ENCODE measurements around the gene CSNK1G2. TPM values are rescaled to one million over a fixed set of nuclear protein-coding genes. Genes with fewer than 3 reads are reported as not detected.
A peak's percentile ranks its signal among the peaks of the same experiment; 100 is the strongest.

Gene CSNK1G2
- total RNA-seq, 1 experiment from 2014 or later = 186 TPM

GRCh38 chr19:2015608-2015950, 74.6 kb downstream of the CSNK1G2 start, which contains the start of gene BTBD2:
Gene BTBD2 (minus strand): TSS chr19:2015714. CDS start chr19:2015703, 11 bp downstream.
- Histone ChIP-seq H3K36me3 (replicated peaks; ENCODE audit: control insufficient read depth, insufficient read depth, low read length) (no peaks in the 10 kb centered on the region; the same call in 1 of the 2 replicates), H3K27me3 (ENCODE audit: control insufficient read depth, insufficient read depth, low read length) (no peaks in the 10 kb centered on the region), H3K4me3 (ENCODE audit: insufficient read depth, low read depth, low read length) (peak within 1 kb of the TSS; percentile 73)
- no peak for DNase-seq

- Histone ChIP-seq H3K36me3 (replicated peaks; ENCODE audit: control insufficient read depth, insufficient read depth, low read length) (no peaks in the 10 kb centered on the region; the same call in 1 of the 2 replicates), H3K27me3 (ENCODE audit: control insufficient read depth, insufficient read depth, low read length) (no peaks in the 10 kb centered on the region), H3K4me3 (ENCODE audit: insufficient read depth, low read depth, low read length) (no peak overlapping the region; the same call in 1 of the 2 replicates)
- DNase-seq = peak; percentile 91
Measured at GRCh38 chr19:2016041-2016807, 75.3 kb downstream of the CSNK1G2 start.

- Histone ChIP-seq H3K36me3 (replicated peaks; ENCODE audit: control insufficient read depth, insufficient read depth, low read length) (no peaks in the 10 kb centered on the region), H3K27me3 (ENCODE audit: control insufficient read depth, insufficient read depth, low read length) (no peaks in the 10 kb centered on the region), H3K4me3 (ENCODE audit: insufficient read depth, low read depth, low read length) (no peak overlapping the region)
- DNase-seq = no peak
Measured at GRCh38 chr19:2018752-2019151, 77.8 kb downstream of the CSNK1G2 start.

- H3K4me3 ChIP-seq (ENCODE audit: insufficient read depth, low read depth, low read length) = no peak overlapping the region
- no peaks in the 10 kb centered on the region for H3K36me3 ChIP-seq (replicated peaks; ENCODE audit: control insufficient read depth, insufficient read depth, low read length)
- H3K27me3 ChIP-seq (ENCODE audit: control insufficient read depth, insufficient read depth, low read length) = no peaks in the 10 kb centered on the region
- peak; percentile 39 for DNase-seq
Measured at GRCh38 chr19:2021453-2022140, 80.6 kb downstream of the CSNK1G2 start.

GRCh38 chr19:2022289-2022688, 81.3 kb downstream of the CSNK1G2 start:
- DNase-seq = no peak
- Histone ChIP-seq H3K36me3 (replicated peaks; ENCODE audit: control insufficient read depth, insufficient read depth, low read length) (no peaks in the 10 kb centered on the region), H3K4me3 (ENCODE audit: insufficient read depth, low read depth, low read length) (no peak overlapping the region), H3K27me3 (ENCODE audit: control insufficient read depth, insufficient read depth, low read length) (no peaks in the 10 kb centered on the region)

GRCh38 chr19:2026770-2027169, 85.8 kb downstream of the CSNK1G2 start:
- H3K4me3 ChIP-seq (ENCODE audit: insufficient read depth, low read depth, low read length) = no peak overlapping the region
- no peaks in the 10 kb centered on the region for H3K27me3 ChIP-seq (ENCODE audit: control insufficient read depth, insufficient read depth, low read length)
- no peaks in the 10 kb centered on the region for H3K36me3 ChIP-seq (replicated peaks; ENCODE audit: control insufficient read depth, insufficient read depth, low read length)
- DNase-seq = no peak

- Histone ChIP-seq H3K36me3 (replicated peaks; ENCODE audit: control insufficient read depth, insufficient read depth, low read length) (no peaks in the 10 kb centered on the region), H3K27me3 (ENCODE audit: control insufficient read depth, insufficient read depth, low read length) (no peaks in the 10 kb centered on the region), H3K4me3 (ENCODE audit: insufficient read depth, low read depth, low read length) (no peak overlapping the region)
- no peak for DNase-seq
Measured at GRCh38 chr19:2027361-2027760, 86.4 kb downstream of the CSNK1G2 start.

Other genes starting within 250 kb of the CSNK1G2 start
- gene ONECUT3, start 187.7 kb upstream of the CSNK1G2 start, total RNA-seq (2014; rRNA removed; shearing (Covaris generic)) = not detected in 2 replicates
- gene ATP8B3, start 128.9 kb upstream of the CSNK1G2 start, total RNA-seq (2014; rRNA removed; shearing (Covaris generic)) = 5.8 and 7.4 TPM in 2 replicates
- gene REXO1, start 92.7 kb upstream of the CSNK1G2 start, total RNA-seq (2014; rRNA removed; shearing (Covaris generic)) = 19.8 and 21.9 TPM in 2 replicates
- 20.5 and 21.2 TPM in 2 replicates for gene KLF16, start 77.6 kb upstream of the CSNK1G2 start, total RNA-seq (2014; rRNA removed; shearing (Covaris generic))
- gene ABHD17A, start 55.7 kb upstream of the CSNK1G2 start, total RNA-seq (2014; rRNA removed; shearing (Covaris generic)) = 87.0 and 134 TPM in 2 replicates
- gene ADAT3, start 35.8 kb upstream of the CSNK1G2 start, total RNA-seq (2014; rRNA removed; shearing (Covaris generic)) = 10.0 and 12.7 TPM in 2 replicates
- gene SCAMP4, start 35.8 kb upstream of the CSNK1G2 start, total RNA-seq (2014; rRNA removed; shearing (Covaris generic)) = 33.4 and 35.7 TPM in 2 replicates
- gene BTBD2, start 74.5 kb downstream of the CSNK1G2 start, total RNA-seq (2014; rRNA removed; shearing (Covaris generic)) = 126 and 129 TPM in 2 replicates
- gene MKNK2, start 110.1 kb downstream of the CSNK1G2 start, total RNA-seq (2014; rRNA removed; shearing (Covaris generic)) = 130 and 135 TPM in 2 replicates
- gene MOB3A, start 155.2 kb downstream of the CSNK1G2 start, total RNA-seq (2014; rRNA removed; shearing (Covaris generic)) = 7.7 and 8.9 TPM in 2 replicates
- gene IZUMO4, start 155.7 kb downstream of the CSNK1G2 start, total RNA-seq (2014; rRNA removed; shearing (Covaris generic)) = 0.80 and 0.81 TPM in 2 replicates
- gene AP3D1, start 210.4 kb downstream of the CSNK1G2 start, total RNA-seq (2014; rRNA removed; shearing (Covaris generic)) = 175 and 177 TPM in 2 replicates
- gene DOT1L, start 222.8 kb downstream of the CSNK1G2 start, total RNA-seq (2014; rRNA removed; shearing (Covaris generic)) = 13.3 and 18.0 TPM in 2 replicates

All from H7 (cell line).